Spleen (tissue), 11 donors: Measurements from ENCODE around the gene TESK1. TPM values are rescaled to one million over a fixed set of nuclear protein-coding genes. Genes with fewer than 3 reads are reported as not detected.

ENCODE experiments used
- DNase-seq: peaks from one replicate; pipeline ENCODE4 v3.0.0-alpha.2; 2020
- H3K27ac ChIP-seq, 8 donors: fragments of 200-600 bp; sonication (generic) in 7 of 8; 1 replicate in 4 of 8; 2 replicates in 4 of 8; pipeline versions ENCODE4 v1.5.0 to v1.8.0; 2016 to 2021; ENCODE audit warnings: inconsistent platforms in 4 of 8, mild to moderate bottlenecking in 4 of 8, moderate library complexity in 1 of 8
- H3K27me3 ChIP-seq, 7 donors: fragments of 200-600 bp; sonication (generic) in 6 of 7; replicated peaks in 1 of 7; 1 replicate in 4 of 7; 2 replicates in 3 of 7; pipeline versions ENCODE4 v1.5.0 to v1.8.0; 2016 to 2021; ENCODE audit warnings: inconsistent platforms in 3 of 7, mild to moderate bottlenecking in 1 of 7
- H3K36me3 ChIP-seq, 6 donors: fragments of 200-600 bp; sonication (generic) in 5 of 6; 1 replicate in 4 of 6; 2 replicates in 2 of 6; pipeline versions ENCODE4 v1.5.0 to v1.8.0; 2016 to 2021; ENCODE audit warnings: inconsistent platforms in 2 of 6
- H3K4me1 ChIP-seq, 6 donors: fragments of 200-600 bp; sonication (generic) in 5 of 6; 1 replicate in 3 of 6; 2 replicates in 3 of 6; pipeline versions ENCODE4 v1.5.0 to v1.8.0; 2016 to 2021; ENCODE audit warnings: inconsistent platforms in 3 of 6
- H3K4me3 ChIP-seq, 8 donors: fragments of 200-600 bp; sonication (generic) in 7 of 8; 1 replicate in 4 of 8; 2 replicates in 4 of 8; pipeline versions ENCODE4 v1.5.0 to v1.8.0; 2016 to 2021; ENCODE audit warnings: inconsistent platforms in 4 of 8, mild to moderate bottlenecking in 4 of 8, moderate library complexity in 2 of 8
- H3K9me3 ChIP-seq, 8 donors: fragments of 200-600 bp; sonication (generic) in 7 of 8; 1 replicate in 4 of 8; 2 replicates in 4 of 8; pipeline versions ENCODE4 v1.5.0 to v1.8.0; 2016 to 2021; ENCODE audit warnings: inconsistent platforms in 4 of 8
- POLR2A ChIP-seq, 3 donors: fragments of 450-650 bp; IDR thresholded peaks; one replicate each; pipeline ENCODE4 v1.5.1; 2017; ENCODE audit warnings: antibody characterized with exemption in 3 of 3, mild to moderate bottlenecking in 1 of 3
- POLR2AphosphoS5 ChIP-seq, 3 donors: sonication (generic); formaldehyde crosslinking; IDR thresholded peaks; one replicate each; pipeline ENCODE4 v1.5.1; 2017; ENCODE audit warnings: antibody characterized with exemption in 3 of 3
- WGBS, 5 donors: extraction: QIAGEN DNeasy Blood & Tissue Kit in 3 of 5; methylation state at CpG; one replicate each; pipeline versions ENCODE4 v1.1.5 to v1.1.7; 2013 to 2018; 5-methylcytosine and 5-hydroxymethylcytosine counted together
- intact Hi-C: fragments of 100-400 bp; cut with DNase I; formaldehyde crosslinking; loops from one replicate; pipeline ENCODE4 v1.15.0; 2023; ENCODE audit warnings: low total_unique reads
- microRNA-seq, 3 donors: library from miRNA; unstranded; fragments of <30 nt; microRNA quantifications; one replicate each; pipeline versions ENCODE4 to v1.1.0, GENCODE V29; 2019 to 2020
- polyA plus RNA-seq, 3 donors: library from polyadenylated mRNA; stranded (reverse); fragments of 200-250 nt; gene quantifications; one replicate each; pipeline ENCODE4 v1.2.1, GENCODE V29; 2013
- small RNA-seq, 4 donors: library from RNA; depleted of rRNA; stranded (forward); fragments of <200 nt; gene quantifications; one replicate each; pipeline ENCODE3, GENCODE V24; 2016
- total RNA-seq, 7 donors: library from RNA; depleted of rRNA in 3 of 7; stranded (reverse); fragments of >200 nt in 3 of 7; fragmentation: NEBNext Ultra II Directional in 4 of 7; extraction: Animal tissue kit (Norgen Biotek cat#: 25700) in 4 of 7; gene quantifications; one replicate each; pipeline versions ENCODE4 v1.1.0 to v1.2.1, GENCODE V29; 2016 to 2021
- TF ChIP-seq, protein P1 (sequence below), 11 experiments: fragments of 200-600 bp in 7 of 11; fragments of 450-650 bp in 4 of 11; sonication (generic) in 4 of 11; IDR thresholded peaks in 8 of 11; conservative IDR thresholded peaks in 3 of 11; 1 replicate in 7 of 11; 2 replicates in 4 of 11; pipeline versions ENCODE4 v1.4.0 to v1.8.0; 2016 to 2021; ENCODE audit warnings: antibody characterized with exemption in 11 of 11, inconsistent platforms in 4 of 11, mild to moderate bottlenecking in 1 of 11
- donor health status: healthy with polysubstance abuse.
- donor health status: DM: no; HTN: no; CAD: no; lungs with moderate emphysema.
- donor health status: DM: no; HTN: no; CAD: no.
- donor health status: Bipolar disorder and iron deficiency.
- donor health status: healthy.
- donor health status: DM: no; HTN: no; CAD: no.
- donor health status: DM: yes; HTN: yes; CAD: no.

The TESK1 gene
- total and polyA plus RNA-seq, 10 donors, result 15.6 to 47.1 (median 31.6) TPM

DNA sequence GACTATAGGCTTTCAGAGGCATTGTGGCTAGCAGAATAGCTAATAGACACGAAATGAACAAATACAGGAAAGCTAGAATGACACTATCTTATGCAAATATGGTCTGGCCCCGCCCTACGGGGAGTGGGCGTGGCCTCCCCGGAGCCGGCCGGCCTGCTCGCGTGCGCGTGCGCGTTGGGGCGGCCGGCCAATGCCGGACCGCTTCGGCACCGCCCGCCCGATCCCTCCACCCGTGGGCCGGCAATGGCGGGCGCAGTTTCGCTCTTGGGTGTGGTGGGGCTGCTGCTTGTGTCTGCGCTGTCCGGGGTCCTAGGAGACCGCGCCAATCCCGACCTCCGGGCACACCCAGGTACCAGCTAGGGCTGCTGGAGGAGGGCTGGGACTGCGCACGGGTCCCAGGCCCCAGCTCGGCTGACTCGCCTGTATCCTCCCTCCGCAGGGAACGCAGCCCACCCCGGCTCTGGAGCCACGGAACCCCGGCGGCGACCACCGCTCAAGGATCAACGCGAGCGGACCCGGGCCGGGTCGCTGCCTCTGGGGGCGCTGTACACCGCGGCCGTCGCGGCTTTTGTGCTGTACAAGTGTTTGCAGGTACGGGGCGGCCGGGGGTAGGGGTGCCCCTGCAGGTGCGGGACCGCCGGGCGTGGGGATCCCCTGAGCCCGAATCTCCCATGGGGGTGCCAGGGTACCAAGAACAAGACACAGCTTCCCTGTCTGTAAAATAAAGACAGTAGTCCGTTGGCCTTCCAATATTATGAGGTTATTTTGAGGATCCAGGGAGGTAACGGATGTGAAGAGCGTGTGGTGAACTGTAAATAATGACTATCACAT, 53.3 kb downstream of the TESK1 start, which contains the start of gene CCDC107:
Gene CCDC107 (plus strand): TSS at position 156 of the 831 bp plus-strand sequence. CDS start 88 bp downstream, at position 244.
- peaks cover 0 to 32% (median 13%) of the 10 kb centered on the region in 6 donors for H3K36me3 ChIP-seq
- H3K4me1 ChIP-seq, result peaks cover 38 to 84% (median 58%) of the 10 kb centered on the region in 6 donors
- intact Hi-C loops, result loop anchor here (5.0 kb wide), 1 partner anchor 74 kb away; the partner anchor contains the start of genes CREB3 and TLN1
- H3K27me3 ChIP-seq, result no peaks in the 10 kb centered on the region
- peak; percentile 97 for DNase-seq
- no peaks in the 10 kb centered on the region for H3K9me3 ChIP-seq
- peak within 1 kb of the TSS; percentile 91 to 98 (median 97) for H3K27ac ChIP-seq
- H3K4me3 ChIP-seq, result peak within 1 kb of the TSS; percentile 78 to 93 (median 87)
- 0 to 1% (median 1%) methylated on average over 10 to 67 of the region's 67 CpGs for WGBS, 5 donors
- peak; percentile 34 to 86 (median 78) for TF ChIP-seq POLR2A (IDR thresholded peaks at IDR 0.05)
- peak; percentile 84 to 88 (median 85) for TF ChIP-seq POLR2AphosphoS5 (IDR thresholded peaks at IDR 0.05)
- TF ChIP-seq, protein P1, sequence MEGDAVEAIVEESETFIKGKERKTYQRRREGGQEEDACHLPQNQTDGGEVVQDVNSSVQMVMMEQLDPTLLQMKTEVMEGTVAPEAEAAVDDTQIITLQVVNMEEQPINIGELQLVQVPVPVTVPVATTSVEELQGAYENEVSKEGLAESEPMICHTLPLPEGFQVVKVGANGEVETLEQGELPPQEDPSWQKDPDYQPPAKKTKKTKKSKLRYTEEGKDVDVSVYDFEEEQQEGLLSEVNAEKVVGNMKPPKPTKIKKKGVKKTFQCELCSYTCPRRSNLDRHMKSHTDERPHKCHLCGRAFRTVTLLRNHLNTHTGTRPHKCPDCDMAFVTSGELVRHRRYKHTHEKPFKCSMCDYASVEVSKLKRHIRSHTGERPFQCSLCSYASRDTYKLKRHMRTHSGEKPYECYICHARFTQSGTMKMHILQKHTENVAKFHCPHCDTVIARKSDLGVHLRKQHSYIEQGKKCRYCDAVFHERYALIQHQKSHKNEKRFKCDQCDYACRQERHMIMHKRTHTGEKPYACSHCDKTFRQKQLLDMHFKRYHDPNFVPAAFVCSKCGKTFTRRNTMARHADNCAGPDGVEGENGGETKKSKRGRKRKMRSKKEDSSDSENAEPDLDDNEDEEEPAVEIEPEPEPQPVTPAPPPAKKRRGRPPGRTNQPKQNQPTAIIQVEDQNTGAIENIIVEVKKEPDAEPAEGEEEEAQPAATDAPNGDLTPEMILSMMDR (IDR thresholded peaks at IDR 0.05 in 8 of 11, conservative IDR thresholded peaks at IDR 0.05 in 3 of 11), result peak; percentile 55 to 85 (median 75)

DNA sequence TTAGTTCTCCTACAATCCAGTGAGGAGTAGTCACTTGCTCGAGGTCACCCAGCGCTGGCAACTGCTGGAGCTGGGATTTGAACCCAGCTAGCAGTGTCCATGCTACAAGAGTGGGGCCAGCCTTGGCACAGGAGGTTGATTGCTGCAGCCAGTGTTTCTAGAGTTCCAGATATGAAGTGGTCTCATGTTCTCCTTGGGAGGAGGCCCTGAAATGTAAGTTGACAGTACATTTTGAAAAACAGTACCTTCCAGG, 53.8 kb downstream of the TESK1 start:
- 0 to 2% (median 0%) methylated on average over 2 of the region's 2 CpGs for WGBS, 5 donors
- peaks cover 38 to 89% (median 60%) of the 10 kb centered on the region in 6 donors for H3K4me1 ChIP-seq

DNA sequence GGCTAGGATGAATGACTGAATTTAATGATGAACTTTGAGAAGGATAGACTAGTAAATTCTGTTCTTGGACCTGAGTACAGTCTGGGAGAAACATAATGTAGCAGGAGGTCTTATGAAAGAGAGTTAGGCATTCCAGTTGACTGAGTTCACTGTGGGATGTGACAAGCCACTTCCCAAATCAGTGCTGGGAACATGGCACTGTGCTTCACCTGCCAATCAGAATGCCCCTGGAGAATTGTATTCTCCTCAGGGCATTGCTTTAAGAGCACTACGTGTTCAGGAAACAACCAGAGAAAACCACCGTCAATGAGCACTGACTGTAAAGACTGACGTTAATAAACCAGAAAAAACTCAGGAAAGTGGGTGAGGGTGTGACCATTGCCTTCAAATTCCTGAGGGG, 54.3 kb downstream of the TESK1 start:
- Histone ChIP-seq H3K9me3 (no peaks in the 10 kb centered on the region), H3K27me3 (no peaks in the 10 kb centered on the region), H3K4me3 (peak overlapping the region in 7 of 8 donors; percentile 78 to 93 (median 89)), H3K36me3 (peaks cover 0 to 32% (median 13%) of the 10 kb centered on the region in 6 donors), H3K27ac (peak overlapping the region in 7 of 8 donors; percentile 91 to 98 (median 97)), H3K4me1 (peaks cover 38 to 93% (median 63%) of the 10 kb centered on the region in 6 donors)
- WGBS, 5 donors, result 22 to 51% (median 39%) methylated on average over 3 of the region's 3 CpGs
- DNase-seq, result no peak
- no peak for TF ChIP-seq POLR2A (IDR thresholded peaks at IDR 0.05)
- TF ChIP-seq, protein P1 (IDR thresholded peaks at IDR 0.05 in 8 of 11, conservative IDR thresholded peaks at IDR 0.05 in 3 of 11), result no peak
- peak in 1 of 3 donors; percentile 24 for TF ChIP-seq POLR2AphosphoS5 (IDR thresholded peaks at IDR 0.05)
- intact Hi-C loops, result loop anchor here (5.0 kb wide), 1 partner anchor 73 kb away; the partner anchor contains the start of genes CREB3 and TLN1

More for the DNA sequence above, 53.8 kb downstream of the TESK1 start:
- Histone ChIP-seq H3K27me3 (no peaks in the 10 kb centered on the region), H3K4me3 (peak overlapping the region; percentile 78 to 93 (median 87)), H3K27ac (peak overlapping the region; percentile 91 to 98 (median 97)), H3K9me3 (no peaks in the 10 kb centered on the region), H3K36me3 (peaks cover 0 to 32% (median 13%) of the 10 kb centered on the region in 6 donors)
- no peak for TF ChIP-seq POLR2AphosphoS5 (IDR thresholded peaks at IDR 0.05)
- TF ChIP-seq POLR2A (IDR thresholded peaks at IDR 0.05), result no peak
- TF ChIP-seq, protein P1 (IDR thresholded peaks at IDR 0.05 in 8 of 11, conservative IDR thresholded peaks at IDR 0.05 in 3 of 11), result no peak
- no peak for DNase-seq
- intact Hi-C loops, result loop anchor here (5.0 kb wide), 1 partner anchor 73 kb away; the partner anchor contains the start of genes CREB3 and TLN1

Small RNA genes within 50 kb of the gene (microRNA-seq; reads per million reads assigned to microRNA genes)
- gene MIR4667, result 0.70 to 2.2 (median 1.1) reads per million in 3 donors

Small RNA genes within 50 kb of the gene (small RNA-seq; reads per million reads assigned to genes)
- gene MIR4667 (0 reads per million in 4 donors), gene RMRP (0 reads per million in 4 donors), gene RPS29P17 (0 reads per million in 4 donors)

Other genes starting within 250 kb of the TESK1 start
- 10 to 100 TPM; 11.5 to 41.9 (median 15.0) TPM for gene RUSC2, start 115.2 kb upstream of the TESK1 start, total RNA-seq
- 10 to 100 TPM in 1 of 3 donors, 1 to 10 TPM in 2; 2.5 to 12.1 (median 5.3) TPM for gene RUSC2, start 115.2 kb upstream of the TESK1 start, polyA plus RNA-seq
- 100 to 1,000 TPM in 5 of 7 donors, 10 to 100 TPM in 2; 74.4 to 160 (median 127) TPM for gene CD72, start 13.2 kb downstream of the TESK1 start, total RNA-seq
- gene CD72, start 13.2 kb downstream of the TESK1 start, polyA plus RNA-seq, result 100 to 1,000 TPM in 2 of 3 donors, 10 to 100 TPM in 1; 97.4 to 159 (median 115) TPM
- gene SIT1, start 45.7 kb downstream of the TESK1 start, total RNA-seq, result 10 to 100 TPM; 24.2 to 44.9 (median 27.5) TPM
- 10 to 100 TPM; 71.7 to 82.7 (median 82.7) TPM for gene SIT1, start 45.7 kb downstream of the TESK1 start, polyA plus RNA-seq
- gene RMRP, start 52.8 kb downstream of the TESK1 start, total RNA-seq, result over 10,000 TPM in 5 of 7 donors, 1,000 to 10,000 TPM in 2; 5,541 to 28,996 (median 23,209) TPM
- 100 to 1,000 TPM in 1 of 3 donors, 10 to 100 TPM in 1, not detected in 1; 42.1 to 285 TPM for gene RMRP, start 52.8 kb downstream of the TESK1 start, polyA plus RNA-seq
- 10 to 100 TPM; 14.4 to 24.2 (median 20.8) TPM for gene CCDC107, start 53.0 kb downstream of the TESK1 start, total RNA-seq
- gene CCDC107, start 53.0 kb downstream of the TESK1 start, polyA plus RNA-seq, result 10 to 100 TPM; 35.3 to 46.9 (median 37.0) TPM
- 1 to 10 TPM in 6 of 7 donors, under 1 TPM in 1; 0.95 to 2.8 (median 1.4) TPM for gene ARHGEF39, start 59.9 kb downstream of the TESK1 start, total RNA-seq
- gene ARHGEF39, start 59.9 kb downstream of the TESK1 start, polyA plus RNA-seq, result 1 to 10 TPM in 2 of 3 donors, under 1 TPM in 1; 0.89 to 2.9 (median 1.1) TPM
- not detected for gene CA9, start 68.7 kb downstream of the TESK1 start, total RNA-seq
- gene CA9, start 68.7 kb downstream of the TESK1 start, polyA plus RNA-seq, result under 1 TPM in 2 of 3 donors, not detected in 1; 0.26 to 0.30 TPM
- 100 to 1,000 TPM in 2 of 7 donors, 10 to 100 TPM in 5; 43.1 to 231 (median 79.2) TPM for gene TPM2, start 84.7 kb downstream of the TESK1 start, total RNA-seq
- 100 to 1,000 TPM; 148 to 237 (median 190) TPM for gene TPM2, start 84.7 kb downstream of the TESK1 start, polyA plus RNA-seq
- gene TLN1, start 126.9 kb downstream of the TESK1 start, total RNA-seq, result 100 to 1,000 TPM; 356 to 881 (median 592) TPM
- gene TLN1, start 126.9 kb downstream of the TESK1 start, polyA plus RNA-seq, result 100 to 1,000 TPM in 1 of 3 donors, 10 to 100 TPM in 2; 79.9 to 122 (median 95.5) TPM
- gene CREB3, start 127.4 kb downstream of the TESK1 start, total RNA-seq, result 10 to 100 TPM; 21.8 to 35.9 (median 26.0) TPM
- gene CREB3, start 127.4 kb downstream of the TESK1 start, polyA plus RNA-seq, result 10 to 100 TPM; 14.7 to 26.7 (median 20.9) TPM
- 100 to 1,000 TPM in 1 of 7 donors, 10 to 100 TPM in 6; 70.5 to 111 (median 74.3) TPM for gene GBA2, start 144.0 kb downstream of the TESK1 start, total RNA-seq
- gene GBA2, start 144.0 kb downstream of the TESK1 start, polyA plus RNA-seq, result 10 to 100 TPM; 22.8 to 40.9 (median 37.9) TPM
- gene RGP1, start 144.0 kb downstream of the TESK1 start, total RNA-seq, result 10 to 100 TPM; 19.7 to 29.2 (median 22.0) TPM
- 1 to 10 TPM; 2.2 to 9.5 (median 2.5) TPM for gene RGP1, start 144.0 kb downstream of the TESK1 start, polyA plus RNA-seq
- not detected for gene MSMP, start 149.0 kb downstream of the TESK1 start, total RNA-seq
- gene MSMP, start 149.0 kb downstream of the TESK1 start, polyA plus RNA-seq, result 1 to 10 TPM in 1 of 3 donors, under 1 TPM in 2; 0.58 to 1.6 (median 0.63) TPM
- gene NPR2, start 186.3 kb downstream of the TESK1 start, total RNA-seq, result 10 to 100 TPM in 2 of 7 donors, 1 to 10 TPM in 5; 6.7 to 17.1 (median 9.2) TPM
- gene NPR2, start 186.3 kb downstream of the TESK1 start, polyA plus RNA-seq, result 1 to 10 TPM; 5.8 to 7.8 (median 7.3) TPM
- 1 to 10 TPM; 1.1 to 4.5 (median 2.3) TPM for gene SPAG8, start 207.0 kb downstream of the TESK1 start, total RNA-seq
- gene SPAG8, start 207.0 kb downstream of the TESK1 start, polyA plus RNA-seq, result 1 to 10 TPM; 1.7 to 2.5 (median 1.7) TPM
- 10 to 100 TPM; 20.1 to 32.4 (median 23.0) TPM for gene HINT2, start 209.8 kb downstream of the TESK1 start, total RNA-seq
- gene HINT2, start 209.8 kb downstream of the TESK1 start, polyA plus RNA-seq, result 10 to 100 TPM; 60.0 to 73.6 (median 69.6) TPM
- not detected for gene FAM221B, start 223.5 kb downstream of the TESK1 start, total RNA-seq
- not detected for gene FAM221B, start 223.5 kb downstream of the TESK1 start, polyA plus RNA-seq
- 1 to 10 TPM; 2.9 to 9.8 (median 5.9) TPM for gene TMEM8B, start 224.0 kb downstream of the TESK1 start, total RNA-seq
- gene TMEM8B, start 224.0 kb downstream of the TESK1 start, polyA plus RNA-seq, result 1 to 10 TPM; 3.2 to 8.8 (median 7.2) TPM